Measurements from ENCODE around the gene TIMM8B.

Gene TIMM8B, protein sequence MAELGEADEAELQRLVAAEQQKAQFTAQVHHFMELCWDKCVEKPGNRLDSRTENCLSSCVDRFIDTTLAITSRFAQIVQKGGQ

DNA sequence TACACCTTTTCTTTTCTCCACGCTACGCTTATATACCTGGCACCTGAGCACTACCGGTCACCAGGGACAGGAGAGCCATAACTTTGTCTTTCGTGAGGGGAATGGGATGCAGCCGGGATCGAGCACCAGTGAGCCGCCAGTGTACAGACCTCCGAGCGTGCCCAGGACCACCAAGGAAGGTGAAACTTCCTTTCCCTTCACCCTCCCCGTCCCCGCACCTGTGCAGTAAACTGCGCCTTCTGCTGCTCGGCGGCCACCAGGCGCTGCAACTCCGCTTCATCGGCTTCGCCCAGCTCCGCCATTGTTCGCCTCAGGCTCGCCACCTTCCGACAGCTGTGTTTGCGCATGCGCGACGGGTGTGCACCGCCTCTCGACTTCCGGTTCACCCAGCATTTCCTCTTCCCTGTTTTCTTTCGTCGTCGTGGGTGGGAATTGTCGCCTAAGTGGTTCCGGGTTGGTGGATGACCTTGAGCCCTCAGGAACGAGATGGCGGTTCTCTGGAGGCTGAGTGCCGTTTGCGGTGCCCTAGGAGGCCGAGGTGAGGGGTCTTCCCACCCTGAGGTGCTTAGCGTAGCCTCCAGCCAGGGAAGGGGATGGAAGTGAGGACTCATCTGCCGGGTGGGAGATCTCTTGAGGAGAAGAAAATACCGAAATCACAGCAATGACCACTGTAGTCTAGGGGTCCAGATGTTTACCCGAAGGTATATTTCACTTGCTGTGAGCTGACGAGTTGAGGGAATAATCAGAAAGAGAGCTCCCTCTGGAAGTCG lies at the start of gene TIMM8B, which contains the start of gene SDHD:
Gene TIMM8B (minus strand): TSS at position 335 of the 770 bp plus-strand sequence. CDS start 33 bp downstream, at position 302.
Gene SDHD (plus strand): TSS at position 452 of the 770 bp plus-strand sequence. CDS start 35 bp downstream, at position 487.
- Histone ChIP-seq H3K27me3 (ENCODE audit: control insufficient read depth in 5 of 5, insufficient read depth in 4 of 5, low read length in 5 of 5) (no peaks in the 10 kb centered on the region), H3K4me3 (ENCODE audit: low read depth in 1 of 5, low read length in 5 of 5) (peak within 1 kb of the TSS; percentile 91 to 98 (median 97)), H3K4me1 (ENCODE audit: control insufficient read depth in 5 of 5, insufficient read depth in 5 of 5, low read length in 5 of 5) (peaks cover 2 to 40% (median 32%) of the 10 kb centered on the region in 5 donors), H3K27ac (ENCODE audit: low read depth, low read length) (peak within 1 kb of the TSS; percentile 63), H3K9ac (ENCODE audit: low read length in 5 of 5) (peak within 1 kb of the TSS; percentile 72 to 91 (median 86)), H3K9me3 (ENCODE audit: control insufficient read depth in 5 of 5, low read length in 5 of 5) (no peaks in the 10 kb centered on the region), H3K36me3 (ENCODE audit: control insufficient read depth in 5 of 5, insufficient read depth in 5 of 5, low read length in 5 of 5) (peaks cover 48 to 67% (median 56%) of the 10 kb centered on the region in 5 donors)

- H3K9ac ChIP-seq (ENCODE audit: low read length in 5 of 5) = no peak overlapping the region
- no peaks in the 10 kb centered on the region for H3K27me3 ChIP-seq (ENCODE audit: control insufficient read depth in 5 of 5, insufficient read depth in 4 of 5, low read length in 5 of 5)
- H3K4me1 ChIP-seq (ENCODE audit: control insufficient read depth in 5 of 5, insufficient read depth in 5 of 5, low read length in 5 of 5) = no peaks in the 10 kb centered on the region
- no peaks in the 10 kb centered on the region for H3K36me3 ChIP-seq (ENCODE audit: control insufficient read depth in 5 of 5, insufficient read depth in 5 of 5, low read length in 5 of 5)
- no peak overlapping the region for H3K4me3 ChIP-seq (ENCODE audit: low read depth in 1 of 5, low read length in 5 of 5)
- no peak overlapping the region for H3K27ac ChIP-seq (ENCODE audit: low read depth, low read length)
- no peaks in the 10 kb centered on the region for H3K9me3 ChIP-seq (ENCODE audit: control insufficient read depth in 5 of 5, low read length in 5 of 5)
These were observed 47.9 kb upstream of the TIMM8B start for GRCh38 chr11:112134473-112134872.

DNA sequence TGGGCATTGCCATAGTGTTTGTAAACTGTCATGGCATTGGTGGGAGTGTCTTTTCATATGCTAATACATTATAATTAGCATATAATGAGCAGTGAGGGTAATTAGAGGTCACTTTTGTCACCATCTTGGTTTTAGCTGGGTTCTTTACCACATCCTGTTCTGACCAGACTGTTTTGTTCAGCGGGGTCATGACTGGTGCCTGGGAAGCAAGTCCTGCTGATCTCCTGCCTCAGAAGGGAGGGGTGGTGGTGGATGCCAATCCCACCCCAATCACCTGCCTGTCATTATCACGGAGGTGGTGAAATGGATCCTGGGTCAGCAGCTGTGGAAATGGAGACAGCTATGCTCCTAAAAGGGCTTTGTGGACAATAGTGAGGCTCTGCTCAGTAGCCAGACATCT lies 46.2 kb upstream of the TIMM8B start:
- no peaks in the 10 kb centered on the region for H3K9me3 ChIP-seq (ENCODE audit: control insufficient read depth in 5 of 5, low read length in 5 of 5)
- no peaks in the 10 kb centered on the region for H3K36me3 ChIP-seq (ENCODE audit: control insufficient read depth in 5 of 5, insufficient read depth in 5 of 5, low read length in 5 of 5)
- H3K9ac ChIP-seq (ENCODE audit: low read length in 5 of 5) = no peak overlapping the region
- no peak overlapping the region for H3K27ac ChIP-seq (ENCODE audit: low read depth, low read length)
- no peak overlapping the region for H3K4me3 ChIP-seq (ENCODE audit: low read depth in 1 of 5, low read length in 5 of 5)
- H3K4me1 ChIP-seq (ENCODE audit: control insufficient read depth in 5 of 5, insufficient read depth in 5 of 5, low read length in 5 of 5) = peaks cover 0 to 8% (median 0%) of the 10 kb centered on the region in 5 donors
- H3K27me3 ChIP-seq (ENCODE audit: control insufficient read depth in 5 of 5, insufficient read depth in 4 of 5, low read length in 5 of 5) = no peaks in the 10 kb centered on the region

DNA sequence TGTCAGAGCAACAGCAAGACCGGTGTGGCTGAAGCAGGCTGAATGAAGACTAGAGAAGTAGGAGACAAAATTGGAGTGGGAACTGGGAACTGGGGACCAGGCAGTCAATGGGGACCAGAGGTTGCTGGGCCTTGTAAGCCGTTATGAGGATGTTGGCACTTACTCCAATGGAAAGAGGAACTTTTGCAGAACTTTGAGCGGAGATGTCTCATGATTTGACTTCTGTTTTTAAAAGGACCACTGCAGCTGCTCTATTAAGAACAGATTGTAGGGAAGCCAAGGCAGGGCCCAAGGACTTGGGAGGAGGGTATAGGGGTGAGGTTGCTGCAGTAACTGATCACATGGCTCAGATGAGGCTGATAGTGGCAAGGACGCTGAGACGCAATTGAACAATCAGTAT lies 43.1 kb upstream of the TIMM8B start:
- H3K27me3 ChIP-seq (ENCODE audit: control insufficient read depth in 5 of 5, insufficient read depth in 4 of 5, low read length in 5 of 5) = no peaks in the 10 kb centered on the region
- no peak overlapping the region for H3K9ac ChIP-seq (ENCODE audit: low read length in 5 of 5)
- no peaks in the 10 kb centered on the region for H3K9me3 ChIP-seq (ENCODE audit: control insufficient read depth in 5 of 5, low read length in 5 of 5)
- no peak overlapping the region for H3K4me3 ChIP-seq (ENCODE audit: low read depth in 1 of 5, low read length in 5 of 5)
- H3K4me1 ChIP-seq (ENCODE audit: control insufficient read depth in 5 of 5, insufficient read depth in 5 of 5, low read length in 5 of 5) = peaks cover 0 to 8% (median 0%) of the 10 kb centered on the region in 5 donors
- H3K27ac ChIP-seq (ENCODE audit: low read depth, low read length) = no peak overlapping the region
- no peaks in the 10 kb centered on the region for H3K36me3 ChIP-seq (ENCODE audit: control insufficient read depth in 5 of 5, insufficient read depth in 5 of 5, low read length in 5 of 5)

- Histone ChIP-seq H3K27me3 (ENCODE audit: control insufficient read depth in 5 of 5, insufficient read depth in 4 of 5, low read length in 5 of 5) (no peaks in the 10 kb centered on the region), H3K9ac (ENCODE audit: low read length in 5 of 5) (no peak overlapping the region), H3K36me3 (ENCODE audit: control insufficient read depth in 5 of 5, insufficient read depth in 5 of 5, low read length in 5 of 5) (no peaks in the 10 kb centered on the region), H3K4me3 (ENCODE audit: low read depth in 1 of 5, low read length in 5 of 5) (no peak overlapping the region), H3K27ac (ENCODE audit: low read depth, low read length) (no peak overlapping the region), H3K4me1 (ENCODE audit: control insufficient read depth in 5 of 5, insufficient read depth in 5 of 5, low read length in 5 of 5) (peaks cover 0 to 8% (median 0%) of the 10 kb centered on the region in 5 donors), H3K9me3 (ENCODE audit: control insufficient read depth in 5 of 5, low read length in 5 of 5) (no peaks in the 10 kb centered on the region)
These were observed 42.0 kb upstream of the TIMM8B start for GRCh38 chr11:112128483-112129121.

DNA sequence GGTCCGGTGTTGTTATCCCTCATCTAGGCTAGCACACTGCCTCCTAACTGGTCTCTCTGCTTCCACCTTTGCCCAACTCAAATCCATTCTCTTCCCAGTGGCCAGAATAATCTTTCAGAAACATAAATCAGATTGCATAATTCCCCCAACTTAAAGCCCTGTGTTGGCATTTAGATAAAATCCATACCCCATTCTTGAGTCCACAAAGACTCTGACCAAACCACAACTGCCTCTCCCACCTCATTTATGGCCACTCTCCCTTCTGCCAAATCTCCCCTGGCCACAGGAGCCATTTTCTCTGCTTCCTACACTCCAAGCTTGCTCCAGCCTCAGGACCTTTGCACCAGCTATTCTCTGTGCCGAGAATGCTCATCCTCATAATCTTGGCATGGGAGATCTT lies 40.5 kb upstream of the TIMM8B start:
- Histone ChIP-seq H3K9ac (ENCODE audit: low read length in 5 of 5) (no peak overlapping the region), H3K9me3 (ENCODE audit: control insufficient read depth in 5 of 5, low read length in 5 of 5) (no peaks in the 10 kb centered on the region), H3K4me3 (ENCODE audit: low read depth in 1 of 5, low read length in 5 of 5) (no peak overlapping the region), H3K4me1 (ENCODE audit: control insufficient read depth in 5 of 5, insufficient read depth in 5 of 5, low read length in 5 of 5) (peaks cover 0 to 8% (median 0%) of the 10 kb centered on the region in 5 donors), H3K36me3 (ENCODE audit: control insufficient read depth in 5 of 5, insufficient read depth in 5 of 5, low read length in 5 of 5) (no peaks in the 10 kb centered on the region), H3K27me3 (ENCODE audit: control insufficient read depth in 5 of 5, insufficient read depth in 4 of 5, low read length in 5 of 5) (no peaks in the 10 kb centered on the region), H3K27ac (ENCODE audit: low read depth, low read length) (no peak overlapping the region)

DNA sequence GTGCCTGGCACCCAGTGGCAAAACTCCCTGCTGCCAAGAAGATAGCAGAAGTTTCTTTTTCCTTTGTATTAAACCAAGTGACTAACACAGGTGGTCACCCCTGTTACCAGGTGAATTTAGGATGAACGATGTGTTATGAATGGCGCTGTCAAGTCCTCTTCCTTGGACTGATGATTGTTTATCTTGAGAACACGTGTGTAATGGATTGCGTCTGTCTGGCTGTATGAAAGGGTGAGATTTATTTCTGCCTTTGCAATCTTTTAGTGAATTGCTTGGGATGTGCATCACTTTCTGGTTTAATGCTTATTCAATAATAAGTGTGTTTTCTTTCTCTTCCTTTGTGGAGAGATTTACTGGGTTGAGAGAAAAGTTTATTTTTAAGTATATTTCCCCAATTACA lies 36.6 kb upstream of the TIMM8B start:
- Histone ChIP-seq H3K9me3 (ENCODE audit: control insufficient read depth in 5 of 5, low read length in 5 of 5) (no peaks in the 10 kb centered on the region), H3K4me3 (ENCODE audit: low read depth in 1 of 5, low read length in 5 of 5) (no peak overlapping the region), H3K27ac (ENCODE audit: low read depth, low read length) (no peak overlapping the region), H3K27me3 (ENCODE audit: control insufficient read depth in 5 of 5, insufficient read depth in 4 of 5, low read length in 5 of 5) (no peaks in the 10 kb centered on the region), H3K4me1 (ENCODE audit: control insufficient read depth in 5 of 5, insufficient read depth in 5 of 5, low read length in 5 of 5) (peaks cover 0 to 4% (median 0%) of the 10 kb centered on the region in 5 donors), H3K36me3 (ENCODE audit: control insufficient read depth in 5 of 5, insufficient read depth in 5 of 5, low read length in 5 of 5) (no peaks in the 10 kb centered on the region), H3K9ac (ENCODE audit: low read length in 5 of 5) (no peak overlapping the region)

DNA sequence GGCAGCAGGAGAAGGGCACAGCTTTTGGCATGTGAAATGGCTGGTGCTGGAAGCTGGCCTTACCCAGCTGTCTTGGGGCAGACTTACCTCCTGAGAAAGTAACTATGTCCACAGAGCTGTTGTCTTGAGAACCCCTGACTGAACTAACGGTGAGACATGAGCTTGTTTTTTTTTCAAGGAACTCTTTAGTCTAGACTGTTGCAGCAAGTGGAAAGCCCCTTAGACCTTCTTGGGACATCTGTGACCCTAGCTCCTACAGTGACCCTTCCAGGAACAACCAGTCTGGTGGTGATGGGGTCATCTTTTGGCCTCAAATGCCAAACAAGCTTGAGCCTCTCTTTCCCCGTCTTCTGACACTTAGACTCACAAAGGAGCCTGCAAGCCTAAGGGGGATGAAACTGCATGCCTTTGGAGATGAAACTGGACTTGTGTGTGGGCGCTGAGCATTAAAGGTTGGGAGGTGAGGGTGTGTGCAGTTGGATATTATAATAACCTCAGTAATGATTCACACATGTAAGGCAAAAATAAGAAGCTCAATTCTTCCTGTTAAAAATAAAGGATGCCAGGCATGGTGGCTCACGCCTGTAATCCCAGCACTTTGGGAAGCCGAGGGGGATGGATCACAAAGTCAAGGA lies 35.5 kb upstream of the TIMM8B start:
- Histone ChIP-seq H3K4me3 (ENCODE audit: low read depth in 1 of 5, low read length in 5 of 5) (no peak overlapping the region), H3K9ac (ENCODE audit: low read length in 5 of 5) (no peak overlapping the region), H3K27me3 (ENCODE audit: control insufficient read depth in 5 of 5, insufficient read depth in 4 of 5, low read length in 5 of 5) (no peaks in the 10 kb centered on the region), H3K9me3 (ENCODE audit: control insufficient read depth in 5 of 5, low read length in 5 of 5) (no peaks in the 10 kb centered on the region), H3K36me3 (ENCODE audit: control insufficient read depth in 5 of 5, insufficient read depth in 5 of 5, low read length in 5 of 5) (no peaks in the 10 kb centered on the region), H3K4me1 (ENCODE audit: control insufficient read depth in 5 of 5, insufficient read depth in 5 of 5, low read length in 5 of 5) (peaks cover 0 to 4% (median 0%) of the 10 kb centered on the region in 5 donors), H3K27ac (ENCODE audit: low read depth, low read length) (no peak overlapping the region)

DNA sequence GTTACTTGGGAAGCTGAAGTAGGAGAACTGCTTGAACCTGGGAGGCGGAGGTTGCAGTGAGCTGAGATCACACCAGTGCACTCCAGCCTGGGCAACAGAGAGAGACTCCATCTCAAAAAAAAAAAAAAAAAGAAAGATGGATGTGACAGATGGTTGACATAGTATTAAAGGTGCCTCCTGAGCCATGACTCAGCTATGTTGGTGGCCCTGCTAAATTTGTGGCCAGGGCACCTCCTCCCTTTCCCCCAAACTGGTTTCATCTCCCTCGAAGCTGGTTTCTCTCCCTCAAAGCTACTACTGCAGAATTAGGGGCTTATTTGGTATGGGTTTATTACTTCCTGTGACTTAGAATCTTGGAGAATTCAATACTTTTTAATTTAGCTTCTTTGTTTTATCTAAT lies 31.6 kb upstream of the TIMM8B start:
- H3K4me3 ChIP-seq (ENCODE audit: low read depth in 1 of 5, low read length in 5 of 5) = no peak overlapping the region
- H3K27me3 ChIP-seq (ENCODE audit: control insufficient read depth in 5 of 5, insufficient read depth in 4 of 5, low read length in 5 of 5) = no peaks in the 10 kb centered on the region
- no peak overlapping the region for H3K9ac ChIP-seq (ENCODE audit: low read length in 5 of 5)
- no peak overlapping the region for H3K27ac ChIP-seq (ENCODE audit: low read depth, low read length)
- peaks cover 0 to 4% (median 0%) of the 10 kb centered on the region in 5 donors for H3K4me1 ChIP-seq (ENCODE audit: control insufficient read depth in 5 of 5, insufficient read depth in 5 of 5, low read length in 5 of 5)
- H3K36me3 ChIP-seq (ENCODE audit: control insufficient read depth in 5 of 5, insufficient read depth in 5 of 5, low read length in 5 of 5) = no peaks in the 10 kb centered on the region
- no peaks in the 10 kb centered on the region for H3K9me3 ChIP-seq (ENCODE audit: control insufficient read depth in 5 of 5, low read length in 5 of 5)

- no peak overlapping the region for H3K4me3 ChIP-seq (ENCODE audit: low read depth in 1 of 5, low read length in 5 of 5)
- no peaks in the 10 kb centered on the region for H3K27me3 ChIP-seq (ENCODE audit: control insufficient read depth in 5 of 5, insufficient read depth in 4 of 5, low read length in 5 of 5)
- no peaks in the 10 kb centered on the region for H3K36me3 ChIP-seq (ENCODE audit: control insufficient read depth in 5 of 5, insufficient read depth in 5 of 5, low read length in 5 of 5)
- no peak overlapping the region for H3K27ac ChIP-seq (ENCODE audit: low read depth, low read length)
- H3K9me3 ChIP-seq (ENCODE audit: control insufficient read depth in 5 of 5, low read length in 5 of 5) = peaks cover 0 to 2% (median 0%) of the 10 kb centered on the region in 5 donors
- peaks cover 0 to 4% (median 0%) of the 10 kb centered on the region in 5 donors for H3K4me1 ChIP-seq (ENCODE audit: control insufficient read depth in 5 of 5, insufficient read depth in 5 of 5, low read length in 5 of 5)
- no peak overlapping the region for H3K9ac ChIP-seq (ENCODE audit: low read length in 5 of 5)
These were observed 28.8 kb upstream of the TIMM8B start for GRCh38 chr11:112115386-112115785.
